ENCODE measurements around the gene TRIM27.

TRIM27 gene

GRCh38 chr6:28910901-28911690 lies 12.7 kb downstream of the TRIM27 start:
- no peak overlapping the region for H3K4me3 ChIP-seq (ENCODE audit: low read depth, low read length)
- DNase-seq (ENCODE audit: low read depth): peak; percentile 79
- TF ChIP-seq, protein P1, sequence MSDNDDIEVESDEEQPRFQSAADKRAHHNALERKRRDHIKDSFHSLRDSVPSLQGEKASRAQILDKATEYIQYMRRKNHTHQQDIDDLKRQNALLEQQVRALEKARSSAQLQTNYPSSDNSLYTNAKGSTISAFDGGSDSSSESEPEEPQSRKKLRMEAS (IDR thresholded peaks at IDR 0.05; ENCODE audit: low read depth, low read length): no peak
- TF ChIP-seq POLR2A (IDR thresholded peaks at IDR 0.05; ENCODE audit: extremely low read depth, insufficient read length) (no peak), MYC (IDR thresholded peaks at IDR 0.05; ENCODE audit: low read depth, low read length) (no peak), CTCF (IDR thresholded peaks at IDR 0.05; ENCODE audit: low read depth, low read length) (no peak)

DNA sequence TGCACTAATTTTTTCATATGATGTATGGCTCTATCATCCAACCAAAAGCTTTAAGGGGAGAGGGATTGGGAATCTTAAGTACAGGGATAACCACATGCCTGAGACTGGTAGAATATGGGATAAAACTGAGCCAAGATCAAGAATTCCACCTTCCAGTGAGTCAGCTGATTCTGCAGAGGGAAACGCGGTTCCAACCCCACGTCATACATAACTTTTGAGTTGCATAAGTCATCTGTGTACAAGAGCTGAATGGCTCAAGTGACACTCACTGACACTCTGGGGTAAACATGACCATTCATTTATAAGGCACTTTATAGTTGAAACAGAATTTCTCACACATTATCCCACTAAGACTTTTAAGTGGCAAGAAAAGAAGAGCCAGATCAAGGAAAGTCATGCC lies 16.4 kb downstream of the TRIM27 start:
- H3K4me3 ChIP-seq (ENCODE audit: low read depth, low read length): no peak overlapping the region
- no peak for DNase-seq (ENCODE audit: low read depth)
- no peak for TF ChIP-seq POLR2A (IDR thresholded peaks at IDR 0.05; ENCODE audit: extremely low read depth, insufficient read length)

- TF ChIP-seq POLR2A (IDR thresholded peaks at IDR 0.05; ENCODE audit: extremely low read depth, insufficient read length): no peak
- TF ChIP-seq, protein P1 (IDR thresholded peaks at IDR 0.05; ENCODE audit: low read depth, low read length): no peak
- no peak for TF ChIP-seq CTCF (IDR thresholded peaks at IDR 0.05; ENCODE audit: low read depth, low read length)
- no peak for TF ChIP-seq MYC (IDR thresholded peaks at IDR 0.05; ENCODE audit: low read depth, low read length)
- no peak for DNase-seq (ENCODE audit: low read depth)
- H3K4me3 ChIP-seq (ENCODE audit: low read depth, low read length): no peak overlapping the region
Observed at GRCh38 chr6:28906669-28907068, 17.1 kb downstream of the TRIM27 start.

DNA sequence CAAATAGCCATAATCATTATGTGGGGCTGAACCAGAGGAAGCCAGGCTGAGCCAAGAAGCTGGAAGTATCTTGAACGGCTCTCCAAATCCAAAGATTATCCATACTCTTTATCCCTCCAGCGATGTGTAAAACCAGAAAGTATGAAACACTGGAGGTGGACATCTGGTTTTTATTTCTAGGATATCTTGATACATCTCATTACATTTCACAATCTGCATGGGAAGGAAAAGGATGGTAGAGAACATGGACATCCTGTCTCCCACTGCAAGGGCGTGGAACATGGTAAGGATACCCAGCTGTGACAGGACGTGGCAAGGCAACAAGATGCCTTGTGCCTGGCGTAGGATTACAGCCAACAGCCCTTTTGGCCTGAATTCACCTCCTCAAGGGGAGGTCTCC lies 20.1 kb downstream of the TRIM27 start:
- no peak for DNase-seq (ENCODE audit: low read depth)
- no peak overlapping the region for H3K4me3 ChIP-seq (ENCODE audit: low read depth, low read length)
- TF ChIP-seq, protein P1 (IDR thresholded peaks at IDR 0.05; ENCODE audit: low read depth, low read length): no peak
- no peak for TF ChIP-seq MYC (IDR thresholded peaks at IDR 0.05; ENCODE audit: low read depth, low read length)
- TF ChIP-seq CTCF (IDR thresholded peaks at IDR 0.05; ENCODE audit: low read depth, low read length): no peak
- no peak for TF ChIP-seq POLR2A (IDR thresholded peaks at IDR 0.05; ENCODE audit: extremely low read depth, insufficient read length)

DNA sequence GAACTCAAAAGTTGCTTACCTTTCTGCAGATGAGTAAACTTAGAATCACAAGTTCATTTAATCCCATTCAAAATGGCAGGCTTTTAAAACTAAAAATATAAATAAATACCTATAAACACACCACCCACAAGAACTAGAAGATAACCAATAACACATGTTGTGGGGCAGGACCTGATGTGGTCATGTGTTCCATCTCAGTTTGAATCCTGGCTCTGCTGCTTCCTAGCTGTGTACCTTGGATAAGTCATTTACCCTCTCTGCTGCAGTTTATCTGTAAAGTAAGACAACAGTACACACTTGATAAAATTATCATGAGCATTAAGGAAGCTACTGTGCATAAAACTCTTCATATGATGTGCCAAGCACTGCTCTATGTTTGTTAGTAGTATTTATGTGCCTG lies 22.0 kb downstream of the TRIM27 start:
- TF ChIP-seq CTCF (IDR thresholded peaks at IDR 0.05; ENCODE audit: low read depth, low read length) (no peak), MYC (IDR thresholded peaks at IDR 0.05; ENCODE audit: low read depth, low read length) (no peak), POLR2A (IDR thresholded peaks at IDR 0.05; ENCODE audit: extremely low read depth, insufficient read length) (no peak)
- TF ChIP-seq, protein P1 (IDR thresholded peaks at IDR 0.05; ENCODE audit: low read depth, low read length): no peak
- no peak overlapping the region for H3K4me3 ChIP-seq (ENCODE audit: low read depth, low read length)
- DNase-seq (ENCODE audit: low read depth): no peak

- no peak overlapping the region for H3K4me3 ChIP-seq (ENCODE audit: low read depth, low read length)
- DNase-seq (ENCODE audit: low read depth): no peak
- TF ChIP-seq CTCF (IDR thresholded peaks at IDR 0.05; ENCODE audit: low read depth, low read length): no peak
- no peak for TF ChIP-seq POLR2A (IDR thresholded peaks at IDR 0.05; ENCODE audit: extremely low read depth, insufficient read length)
- TF ChIP-seq, protein P1 (IDR thresholded peaks at IDR 0.05; ENCODE audit: low read depth, low read length): no peak
- TF ChIP-seq MYC (IDR thresholded peaks at IDR 0.05; ENCODE audit: low read depth, low read length): no peak
Observed at GRCh38 chr6:28900577-28901256, 23.1 kb downstream of the TRIM27 start.

Data from NB4 (cell line).